Activated T-helper 9 cell treated with anti-CD3 and anti-CD28 coated beads, Interleukin-2, amount 50 U/mL, for 16 hours (primary cell): ENCODE results near the gene FFAR3.

Experiments used
- DNase-seq: peaks from one replicate; pipeline ENCODE4 v3.0.0-alpha.2; 2020; ENCODE audit warnings: low read depth

The FFAR3 gene

GRCh38 chr19:35330475-35330874 is 27.8 kb upstream of the FFAR3 start:
- DNase-seq = no peak

GRCh38 chr19:35331551-35332214 is 26.6 kb upstream of the FFAR3 start:
- DNase-seq = no peak

- DNase-seq = no peak
These were observed 25.4 kb upstream of the FFAR3 start for GRCh38 chr19:35332817-35333216.

GRCh38 chr19:35334144-35334753 is 24.0 kb upstream of the FFAR3 start:
- DNase-seq = no peak

- DNase-seq = no peak
These were observed 21.9 kb upstream of the FFAR3 start for GRCh38 chr19:35336166-35336955.

GRCh38 chr19:35337097-35337983 is 20.9 kb upstream of the FFAR3 start:
- DNase-seq = no peak

- no peak for DNase-seq
These were observed 20.3 kb upstream of the FFAR3 start for GRCh38 chr19:35337984-35338296.

- no peak for DNase-seq
These were observed 17.8 kb upstream of the FFAR3 start for GRCh38 chr19:35340431-35340830.

- DNase-seq = no peak
These were observed 17.3 kb upstream of the FFAR3 start for GRCh38 chr19:35341006-35341405.

GRCh38 chr19:35341565-35342225 is 16.6 kb upstream of the FFAR3 start:
- no peak for DNase-seq

GRCh38 chr19:35342430-35342829 is 15.8 kb upstream of the FFAR3 start:
- no peak for DNase-seq

- DNase-seq = no peak
These were observed 13.7 kb upstream of the FFAR3 start for GRCh38 chr19:35344511-35345031.

- DNase-seq = no peak
These were observed 12.6 kb upstream of the FFAR3 start for GRCh38 chr19:35345671-35346111.

- peak; percentile 54 for DNase-seq
These were observed 11.8 kb upstream of the FFAR3 start for GRCh38 chr19:35346193-35347052.

- DNase-seq = peak; percentile 19
These were observed 10.9 kb upstream of the FFAR3 start, which contains the start of gene FFAR1 for GRCh38 chr19:35347171-35347929. FFAR1 (plus strand) TSS chr19:35347902; CDS start chr19:35351552, 3,650 bp downstream.

- no peak for DNase-seq
These were observed 10.3 kb upstream of the FFAR3 start for GRCh38 chr19:35347930-35348298.

GRCh38 chr19:35348911-35349611 is 9.2 kb upstream of the FFAR3 start:
- no peak for DNase-seq

GRCh38 chr19:35349614-35350521 is 8.4 kb upstream of the FFAR3 start:
- no peak for DNase-seq
